ENCODE results near the gene CCT4. TPM values are rescaled to one million over a fixed set of nuclear protein-coding genes. Genes with fewer than 3 reads are reported as not detected.

CCT4 gene
- total and polyA plus RNA-seq, 2 experiments from 2014 or later: 333 to 343 TPM

DNA sequence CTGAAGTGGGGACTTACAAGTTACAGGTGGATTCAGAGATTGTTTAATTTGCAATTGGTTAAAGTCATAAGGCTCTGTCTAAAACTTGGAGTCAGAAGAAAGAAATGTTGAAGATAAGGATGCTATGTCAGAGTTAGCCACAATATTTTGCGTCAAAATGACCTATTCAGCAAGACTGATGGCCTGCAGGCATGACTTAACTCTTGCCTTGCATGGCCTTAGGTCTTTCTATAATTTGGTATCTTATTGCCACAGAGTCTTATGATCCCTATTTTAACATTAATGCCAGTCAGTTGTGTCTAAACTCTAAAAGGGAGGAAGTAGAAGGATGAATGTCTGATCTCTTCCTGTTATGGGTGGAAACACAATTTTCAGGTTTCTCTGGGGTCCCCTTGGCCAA, 11.8 kb upstream of the CCT4 start:
- Histone ChIP-seq H3K4me2 (no peak overlapping the region), H3K79me2 (replicated peaks; ENCODE audit: insufficient read depth) (no peaks in the 10 kb centered on the region), H2AFZ (no peak overlapping the region), H3K27ac (ENCODE audit: low read depth) (no peak overlapping the region), H3K9me2 (ENCODE audit: insufficient read depth) (no peaks in the 10 kb centered on the region), H3K27me3 (ENCODE audit: insufficient read depth) (no peaks in the 10 kb centered on the region), H3K4me1 (ENCODE audit: insufficient read depth) (no peaks in the 10 kb centered on the region; the same call in 1 of the 2 replicates), H4K20me1 (replicated peaks; ENCODE audit: insufficient read depth) (no peaks in the 10 kb centered on the region), H3K36me3 (ENCODE audit: insufficient read depth) (no peaks in the 10 kb centered on the region), H3K4me3 (no peak overlapping the region), H3F3A (replicated peaks; ENCODE audit: low read depth) (no peaks in the 10 kb centered on the region)
- no peak overlapping the region for H3K27ac Mint-ChIP-seq
- H3K36me3 Mint-ChIP-seq (ENCODE audit: low read depth): no peaks in the 10 kb centered on the region
- TF ChIP-seq NANOG (IDR thresholded peaks at IDR 0.05; ENCODE audit: borderline replicate concordance): no peak
- no peak for TF ChIP-seq STAT1 (IDR thresholded peaks at IDR 0.05; ENCODE audit: unreplicated experiment)
- TF ChIP-seq, protein P1, sequence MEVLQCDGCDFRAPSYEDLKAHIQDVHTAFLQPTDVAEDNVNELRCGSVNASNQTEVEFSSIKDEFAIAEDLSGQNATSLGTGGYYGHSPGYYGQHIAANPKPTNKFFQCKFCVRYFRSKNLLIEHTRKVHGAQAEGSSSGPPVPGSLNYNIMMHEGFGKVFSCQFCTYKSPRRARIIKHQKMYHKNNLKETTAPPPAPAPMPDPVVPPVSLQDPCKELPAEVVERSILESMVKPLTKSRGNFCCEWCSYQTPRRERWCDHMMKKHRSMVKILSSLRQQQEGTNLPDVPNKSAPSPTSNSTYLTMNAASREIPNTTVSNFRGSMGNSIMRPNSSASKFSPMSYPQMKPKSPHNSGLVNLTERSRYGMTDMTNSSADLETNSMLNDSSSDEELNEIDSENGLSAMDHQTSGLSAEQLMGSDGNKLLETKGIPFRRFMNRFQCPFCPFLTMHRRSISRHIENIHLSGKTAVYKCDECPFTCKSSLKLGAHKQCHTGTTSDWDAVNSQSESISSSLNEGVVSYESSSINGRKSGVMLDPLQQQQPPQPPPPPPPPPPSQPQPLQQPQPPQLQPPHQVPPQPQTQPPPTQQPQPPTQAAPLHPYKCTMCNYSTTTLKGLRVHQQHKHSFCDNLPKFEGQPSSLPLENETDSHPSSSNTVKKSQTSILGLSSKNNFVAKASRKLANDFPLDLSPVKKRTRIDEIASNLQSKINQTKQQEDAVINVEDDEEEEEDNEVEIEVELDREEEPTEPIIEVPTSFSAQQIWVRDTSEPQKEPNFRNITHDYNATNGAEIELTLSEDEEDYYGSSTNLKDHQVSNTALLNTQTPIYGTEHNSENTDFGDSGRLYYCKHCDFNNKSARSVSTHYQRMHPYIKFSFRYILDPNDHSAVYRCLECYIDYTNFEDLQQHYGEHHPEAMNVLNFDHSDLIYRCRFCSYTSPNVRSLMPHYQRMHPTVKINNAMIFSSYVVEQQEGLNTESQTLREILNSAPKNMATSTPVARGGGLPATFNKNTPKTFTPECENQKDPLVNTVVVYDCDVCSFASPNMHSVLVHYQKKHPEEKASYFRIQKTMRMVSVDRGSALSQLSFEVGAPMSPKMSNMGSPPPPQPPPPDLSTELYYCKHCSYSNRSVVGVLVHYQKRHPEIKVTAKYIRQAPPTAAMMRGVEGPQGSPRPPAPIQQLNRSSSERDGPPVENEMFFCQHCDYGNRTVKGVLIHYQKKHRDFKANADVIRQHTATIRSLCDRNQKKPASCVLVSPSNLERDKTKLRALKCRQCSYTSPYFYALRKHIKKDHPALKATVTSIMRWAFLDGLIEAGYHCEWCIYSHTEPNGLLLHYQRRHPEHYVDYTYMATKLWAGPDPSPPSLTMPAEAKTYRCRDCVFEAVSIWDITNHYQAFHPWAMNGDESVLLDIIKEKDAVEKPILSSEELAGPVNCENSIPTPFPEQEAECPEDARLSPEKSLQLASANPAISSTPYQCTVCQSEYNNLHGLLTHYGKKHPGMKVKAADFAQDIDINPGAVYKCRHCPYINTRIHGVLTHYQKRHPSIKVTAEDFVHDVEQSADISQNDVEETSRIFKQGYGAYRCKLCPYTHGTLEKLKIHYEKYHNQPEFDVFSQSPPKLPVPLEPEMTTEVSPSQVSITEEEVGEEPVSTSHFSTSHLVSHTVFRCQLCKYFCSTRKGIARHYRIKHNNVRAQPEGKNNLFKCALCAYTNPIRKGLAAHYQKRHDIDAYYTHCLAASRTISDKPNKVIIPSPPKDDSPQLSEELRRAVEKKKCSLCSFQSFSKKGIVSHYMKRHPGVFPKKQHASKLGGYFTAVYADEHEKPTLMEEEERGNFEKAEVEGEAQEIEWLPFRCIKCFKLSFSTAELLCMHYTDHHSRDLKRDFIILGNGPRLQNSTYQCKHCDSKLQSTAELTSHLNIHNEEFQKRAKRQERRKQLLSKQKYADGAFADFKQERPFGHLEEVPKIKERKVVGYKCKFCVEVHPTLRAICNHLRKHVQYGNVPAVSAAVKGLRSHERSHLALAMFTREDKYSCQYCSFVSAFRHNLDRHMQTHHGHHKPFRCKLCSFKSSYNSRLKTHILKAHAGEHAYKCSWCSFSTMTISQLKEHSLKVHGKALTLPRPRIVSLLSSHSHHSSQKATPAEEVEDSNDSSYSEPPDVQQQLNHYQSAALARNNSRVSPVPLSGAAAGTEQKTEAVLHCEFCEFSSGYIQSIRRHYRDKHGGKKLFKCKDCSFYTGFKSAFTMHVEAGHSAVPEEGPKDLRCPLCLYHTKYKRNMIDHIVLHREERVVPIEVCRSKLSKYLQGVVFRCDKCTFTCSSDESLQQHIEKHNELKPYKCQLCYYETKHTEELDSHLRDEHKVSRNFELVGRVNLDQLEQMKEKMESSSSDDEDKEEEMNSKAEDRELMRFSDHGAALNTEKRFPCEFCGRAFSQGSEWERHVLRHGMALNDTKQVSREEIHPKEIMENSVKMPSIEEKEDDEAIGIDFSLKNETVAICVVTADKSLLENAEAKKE (CRISPR knock-in tag; IDR thresholded peaks at IDR 0.05): no peak
- TF ChIP-seq ZNF331 (CRISPR knock-in tag; IDR thresholded peaks at IDR 0.05; ENCODE audit: low read depth): no peak
- no peak for TF ChIP-seq JUNB (IDR thresholded peaks at IDR 0.05; ENCODE audit: unreplicated experiment)
- TF ChIP-seq ZNF114 (CRISPR knock-in tag; IDR thresholded peaks at IDR 0.05): no peak
- TF ChIP-seq CREB1 (CRISPR knock-in tag; IDR thresholded peaks at IDR 0.05; ENCODE audit: low read depth): no peak
- TF ChIP-seq EZH2 (IDR thresholded peaks at IDR 0.05; ENCODE audit: low read depth, unreplicated experiment): no peak
- TF ChIP-seq, protein P2, sequence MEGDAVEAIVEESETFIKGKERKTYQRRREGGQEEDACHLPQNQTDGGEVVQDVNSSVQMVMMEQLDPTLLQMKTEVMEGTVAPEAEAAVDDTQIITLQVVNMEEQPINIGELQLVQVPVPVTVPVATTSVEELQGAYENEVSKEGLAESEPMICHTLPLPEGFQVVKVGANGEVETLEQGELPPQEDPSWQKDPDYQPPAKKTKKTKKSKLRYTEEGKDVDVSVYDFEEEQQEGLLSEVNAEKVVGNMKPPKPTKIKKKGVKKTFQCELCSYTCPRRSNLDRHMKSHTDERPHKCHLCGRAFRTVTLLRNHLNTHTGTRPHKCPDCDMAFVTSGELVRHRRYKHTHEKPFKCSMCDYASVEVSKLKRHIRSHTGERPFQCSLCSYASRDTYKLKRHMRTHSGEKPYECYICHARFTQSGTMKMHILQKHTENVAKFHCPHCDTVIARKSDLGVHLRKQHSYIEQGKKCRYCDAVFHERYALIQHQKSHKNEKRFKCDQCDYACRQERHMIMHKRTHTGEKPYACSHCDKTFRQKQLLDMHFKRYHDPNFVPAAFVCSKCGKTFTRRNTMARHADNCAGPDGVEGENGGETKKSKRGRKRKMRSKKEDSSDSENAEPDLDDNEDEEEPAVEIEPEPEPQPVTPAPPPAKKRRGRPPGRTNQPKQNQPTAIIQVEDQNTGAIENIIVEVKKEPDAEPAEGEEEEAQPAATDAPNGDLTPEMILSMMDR (conservative IDR thresholded peaks at IDR 0.05; ENCODE audit: low read depth in 2 of 2): no peak
- no peak for TF ChIP-seq EZH2phosphoT487 (IDR thresholded peaks at IDR 0.05; ENCODE audit: unreplicated experiment)
- TF ChIP-seq, protein P3, sequence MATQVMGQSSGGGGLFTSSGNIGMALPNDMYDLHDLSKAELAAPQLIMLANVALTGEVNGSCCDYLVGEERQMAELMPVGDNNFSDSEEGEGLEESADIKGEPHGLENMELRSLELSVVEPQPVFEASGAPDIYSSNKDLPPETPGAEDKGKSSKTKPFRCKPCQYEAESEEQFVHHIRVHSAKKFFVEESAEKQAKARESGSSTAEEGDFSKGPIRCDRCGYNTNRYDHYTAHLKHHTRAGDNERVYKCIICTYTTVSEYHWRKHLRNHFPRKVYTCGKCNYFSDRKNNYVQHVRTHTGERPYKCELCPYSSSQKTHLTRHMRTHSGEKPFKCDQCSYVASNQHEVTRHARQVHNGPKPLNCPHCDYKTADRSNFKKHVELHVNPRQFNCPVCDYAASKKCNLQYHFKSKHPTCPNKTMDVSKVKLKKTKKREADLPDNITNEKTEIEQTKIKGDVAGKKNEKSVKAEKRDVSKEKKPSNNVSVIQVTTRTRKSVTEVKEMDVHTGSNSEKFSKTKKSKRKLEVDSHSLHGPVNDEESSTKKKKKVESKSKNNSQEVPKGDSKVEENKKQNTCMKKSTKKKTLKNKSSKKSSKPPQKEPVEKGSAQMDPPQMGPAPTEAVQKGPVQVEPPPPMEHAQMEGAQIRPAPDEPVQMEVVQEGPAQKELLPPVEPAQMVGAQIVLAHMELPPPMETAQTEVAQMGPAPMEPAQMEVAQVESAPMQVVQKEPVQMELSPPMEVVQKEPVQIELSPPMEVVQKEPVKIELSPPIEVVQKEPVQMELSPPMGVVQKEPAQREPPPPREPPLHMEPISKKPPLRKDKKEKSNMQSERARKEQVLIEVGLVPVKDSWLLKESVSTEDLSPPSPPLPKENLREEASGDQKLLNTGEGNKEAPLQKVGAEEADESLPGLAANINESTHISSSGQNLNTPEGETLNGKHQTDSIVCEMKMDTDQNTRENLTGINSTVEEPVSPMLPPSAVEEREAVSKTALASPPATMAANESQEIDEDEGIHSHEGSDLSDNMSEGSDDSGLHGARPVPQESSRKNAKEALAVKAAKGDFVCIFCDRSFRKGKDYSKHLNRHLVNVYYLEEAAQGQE (IDR thresholded peaks at IDR 0.05; ENCODE audit: unreplicated experiment): no peak
- TF ChIP-seq, protein P4, sequence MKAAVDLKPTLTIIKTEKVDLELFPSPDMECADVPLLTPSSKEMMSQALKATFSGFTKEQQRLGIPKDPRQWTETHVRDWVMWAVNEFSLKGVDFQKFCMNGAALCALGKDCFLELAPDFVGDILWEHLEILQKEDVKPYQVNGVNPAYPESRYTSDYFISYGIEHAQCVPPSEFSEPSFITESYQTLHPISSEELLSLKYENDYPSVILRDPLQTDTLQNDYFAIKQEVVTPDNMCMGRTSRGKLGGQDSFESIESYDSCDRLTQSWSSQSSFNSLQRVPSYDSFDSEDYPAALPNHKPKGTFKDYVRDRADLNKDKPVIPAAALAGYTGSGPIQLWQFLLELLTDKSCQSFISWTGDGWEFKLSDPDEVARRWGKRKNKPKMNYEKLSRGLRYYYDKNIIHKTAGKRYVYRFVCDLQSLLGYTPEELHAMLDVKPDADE (IDR thresholded peaks at IDR 0.05): no peak
- no peak for TF ChIP-seq POLR2AphosphoS5 (IDR thresholded peaks at IDR 0.05; ENCODE audit: low read depth)
- no peak overlapping the region for H3K4me3 Mint-ChIP-seq
- H3K27me3 Mint-ChIP-seq (ENCODE audit: insufficient read depth, low read depth, poor library complexity): no peaks in the 10 kb centered on the region
- ATAC-seq (no peak), DNase-seq (ENCODE audit: low spot score) (no peak)
- no peaks in the 10 kb centered on the region for H3K9me3 Mint-ChIP-seq
- peaks cover 3% of the 10 kb centered on the region; the same call in 2 of the 3 replicates for H3K4me1 Mint-ChIP-seq

Data from GM23338 (cell line).